Measurements from ENCODE around the gene TALDO1. TPM values are rescaled to one million over a fixed set of nuclear protein-coding genes. Genes with fewer than 3 reads are reported as not detected.

Gene TALDO1
- total RNA-seq, 1 experiment from 2014 or later: 379 TPM

GRCh38 chr11:742571-743201, 4.6 kb upstream of the TALDO1 start:
- Mint-ChIP-seq H3K9me3 (ENCODE audit: low read depth, unreplicated experiment) (no peaks in the 10 kb centered on the region), H3K36me3 (ENCODE audit: insufficient read depth, unreplicated experiment) (peaks cover 15% of the 10 kb centered on the region), H3K27me3 (ENCODE audit: unreplicated experiment) (no peaks in the 10 kb centered on the region), H3K27ac (ENCODE audit: unreplicated experiment) (no peak overlapping the region), H3K4me3 (ENCODE audit: low read depth, unreplicated experiment) (no peak overlapping the region), H3K4me1 (ENCODE audit: low read depth, unreplicated experiment) (no peaks in the 10 kb centered on the region)
- no peak for DNase-seq
- CTCF ChIA-PET: no interaction called here
- intact Hi-C loops (cut with micrococcal nuclease; ENCODE audit: unreplicated experiment): no loop called here
- no TSS peak for BruUV-seq (replicated peaks)
- TF ChIP-seq CTCF (IDR thresholded peaks at IDR 0.05; ENCODE audit: unreplicated experiment): no peak

- DNase-seq: no peak
- Mint-ChIP-seq H3K9me3 (ENCODE audit: low read depth, unreplicated experiment) (no peaks in the 10 kb centered on the region), H3K27ac (ENCODE audit: unreplicated experiment) (no peak overlapping the region), H3K36me3 (ENCODE audit: insufficient read depth, unreplicated experiment) (peaks cover 34% of the 10 kb centered on the region), H3K4me3 (ENCODE audit: low read depth, unreplicated experiment) (no peak overlapping the region), H3K4me1 (ENCODE audit: low read depth, unreplicated experiment) (no peaks in the 10 kb centered on the region), H3K27me3 (ENCODE audit: unreplicated experiment) (no peaks in the 10 kb centered on the region)
- intact Hi-C loops (cut with micrococcal nuclease; ENCODE audit: unreplicated experiment): no loop called here
- CTCF ChIA-PET: no interaction called here
- BruUV-seq (replicated peaks): TSS peak; percentile 48
- no peak for TF ChIP-seq CTCF (IDR thresholded peaks at IDR 0.05; ENCODE audit: unreplicated experiment)
These were observed 1.8 kb upstream of the TALDO1 start for GRCh38 chr11:745428-745827.

- no peak for TF ChIP-seq CTCF (IDR thresholded peaks at IDR 0.05; ENCODE audit: unreplicated experiment)
- no peaks in the 10 kb centered on the region for H3K9me3 Mint-ChIP-seq (ENCODE audit: low read depth, unreplicated experiment)
- peak overlapping the region; percentile 90 for H3K4me3 Mint-ChIP-seq (ENCODE audit: low read depth, unreplicated experiment)
- BruUV-seq (replicated peaks): no TSS peak
- H3K4me1 Mint-ChIP-seq (ENCODE audit: low read depth, unreplicated experiment): no peaks in the 10 kb centered on the region
- H3K27me3 Mint-ChIP-seq (ENCODE audit: unreplicated experiment): no peaks in the 10 kb centered on the region
- H3K27ac Mint-ChIP-seq (ENCODE audit: unreplicated experiment): no peak overlapping the region
- peaks cover 38% of the 10 kb centered on the region for H3K36me3 Mint-ChIP-seq (ENCODE audit: insufficient read depth, unreplicated experiment)
- intact Hi-C loops (cut with micrococcal nuclease; ENCODE audit: unreplicated experiment): no loop called here
- no peak for DNase-seq
- CTCF ChIA-PET: interaction anchor here (0.5 to 1.5 kb wide), 7 partner anchors 9 to 707 kb away, joined by 3 to 6 read pairs (median 4); no protein-coding TSS in a partner anchor
These were observed 741 bp upstream of the TALDO1 start for GRCh38 chr11:746289-747157.

GRCh38 chr11:748007-748359, 719 bp downstream of the TALDO1 start:
- no peaks in the 10 kb centered on the region for H3K27me3 Mint-ChIP-seq (ENCODE audit: unreplicated experiment)
- CTCF ChIA-PET: interaction anchor here (0.6 to 1.5 kb wide), 3 partner anchors 15 to 25 kb away, joined by 3 to 5 read pairs (median 4); no protein-coding TSS in a partner anchor
- no peaks in the 10 kb centered on the region for H3K4me1 Mint-ChIP-seq (ENCODE audit: low read depth, unreplicated experiment)
- peak overlapping the region; percentile 81 for H3K27ac Mint-ChIP-seq (ENCODE audit: unreplicated experiment)
- peaks cover 38% of the 10 kb centered on the region for H3K36me3 Mint-ChIP-seq (ENCODE audit: insufficient read depth, unreplicated experiment)
- no peak for TF ChIP-seq CTCF (IDR thresholded peaks at IDR 0.05; ENCODE audit: unreplicated experiment)
- H3K4me3 Mint-ChIP-seq (ENCODE audit: low read depth, unreplicated experiment): peak overlapping the region; percentile 90
- no peak for DNase-seq
- H3K9me3 Mint-ChIP-seq (ENCODE audit: low read depth, unreplicated experiment): no peaks in the 10 kb centered on the region
- BruUV-seq (replicated peaks): no TSS peak
- intact Hi-C loops (cut with micrococcal nuclease; ENCODE audit: unreplicated experiment): no loop called here
